GM19467 (cell line): ENCODE measurements around the gene AVPR1A.
"Not testable (repeated sequence)": the region's sequence is repeated elsewhere in the genome, so short reads cannot be mapped to it uniquely, and the experiment has no call there.

Experiments used
- ATAC-seq: cut with Tn5 transposase; IDR thresholded peaks from one replicate; pipeline ENCODE4 v1.9.1; 2021; ENCODE audit warnings: mild to moderate bottlenecking, moderate library complexity; ENCODE audit not compliant: unreplicated experiment

The AVPR1A gene

DNA sequence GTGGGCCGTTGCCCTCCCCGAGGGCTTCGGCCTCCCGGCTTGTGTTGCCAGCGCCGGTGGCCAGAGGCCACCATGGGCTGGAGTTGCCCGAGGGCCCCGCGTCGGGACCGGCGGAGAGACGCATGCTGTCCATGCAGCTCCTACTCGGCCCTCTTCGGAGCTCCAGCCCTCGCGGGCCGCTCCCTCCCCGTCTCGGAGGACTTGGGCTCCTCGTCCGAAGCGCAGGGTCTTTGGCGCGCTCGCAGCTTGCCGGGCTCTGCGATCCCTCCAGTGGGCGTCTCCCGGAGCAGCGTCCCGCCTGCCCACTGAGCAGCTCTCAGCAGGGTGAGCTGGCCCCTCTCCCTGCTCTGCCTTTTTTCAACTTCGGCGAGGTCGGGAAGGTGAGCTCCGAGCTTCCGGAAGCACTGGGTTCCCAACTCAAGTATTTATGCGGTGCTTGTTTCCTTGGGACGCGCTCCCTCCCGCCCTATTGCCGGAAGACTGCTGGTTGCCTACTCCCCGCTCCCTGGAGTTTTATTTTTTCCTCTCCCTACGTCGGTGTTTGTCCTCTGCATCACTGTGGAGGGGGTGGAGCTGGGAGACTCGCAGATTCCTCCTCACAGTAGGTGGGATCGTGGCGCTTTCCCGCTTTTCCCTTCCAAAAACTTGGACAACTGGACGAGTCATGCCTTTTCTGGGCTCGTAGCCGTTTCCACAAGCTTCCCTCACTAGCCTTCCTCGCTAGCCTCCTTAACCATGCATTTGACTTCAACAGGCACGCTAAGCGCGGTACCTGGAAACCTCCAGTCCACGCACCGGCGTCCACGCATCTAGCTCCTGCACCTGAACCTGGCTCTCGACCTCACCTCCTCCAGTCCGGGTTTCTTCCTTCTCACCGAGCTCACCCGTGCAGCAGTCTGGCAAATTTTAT is at the start of gene AVPR1A:
Gene AVPR1A (minus strand): TSS at position 489 of the 910 bp plus-strand sequence. CDS start 365 bp downstream, at position 124.
- no peak for ATAC-seq

DNA sequence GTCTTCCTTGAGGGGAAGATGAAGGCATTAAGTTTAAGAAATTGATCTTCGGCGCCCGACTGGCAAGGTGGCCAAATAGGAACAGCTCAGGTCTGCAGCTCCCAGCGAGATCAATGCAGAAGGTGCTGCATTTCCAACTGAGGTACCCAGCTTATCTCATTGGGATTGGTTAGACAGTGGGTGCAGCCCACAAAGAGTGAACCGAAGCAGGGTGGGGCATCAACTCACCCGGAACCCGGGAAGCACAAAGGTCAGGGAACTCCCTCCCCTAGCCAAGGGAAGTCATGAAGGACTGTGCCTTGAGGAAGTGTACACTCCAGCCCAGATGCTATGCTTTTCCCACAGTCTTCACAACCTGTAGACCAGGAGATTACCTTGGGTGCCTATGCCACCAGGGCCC is 45.2 kb upstream of the AVPR1A start:
- no peak for ATAC-seq

GRCh38 chr12:63179224-63179623 is 28.2 kb upstream of the AVPR1A start:
- ATAC-seq: no peak

GRCh38 chr12:63170321-63170720 is 19.3 kb upstream of the AVPR1A start:
- no peak for ATAC-seq

GRCh38 chr12:63167741-63168140 is 16.7 kb upstream of the AVPR1A start:
- not testable (repeated sequence) for ATAC-seq

- ATAC-seq: no peak
Observed at GRCh38 chr12:63164911-63165310, 13.9 kb upstream of the AVPR1A start.

DNA sequence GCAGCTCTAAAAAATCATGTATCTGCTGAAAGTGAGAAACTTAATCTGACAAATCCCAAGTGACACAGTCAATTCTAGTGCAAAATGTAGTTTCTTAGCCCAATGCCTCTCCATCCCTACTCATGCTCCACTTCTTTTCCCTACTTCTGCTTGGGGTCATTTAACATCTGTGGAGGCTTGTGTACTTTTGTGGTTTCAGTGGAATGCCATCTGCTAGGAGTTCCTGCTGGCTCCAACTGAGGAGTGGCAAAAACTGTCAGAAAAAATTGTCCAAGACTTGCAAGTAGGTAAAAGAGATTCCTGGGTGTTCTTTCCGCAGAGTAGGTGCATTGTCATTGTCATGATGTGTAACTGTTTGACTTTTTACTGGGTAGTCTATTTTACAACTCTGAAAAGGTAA is 12.5 kb upstream of the AVPR1A start:
- ATAC-seq: no peak

DNA sequence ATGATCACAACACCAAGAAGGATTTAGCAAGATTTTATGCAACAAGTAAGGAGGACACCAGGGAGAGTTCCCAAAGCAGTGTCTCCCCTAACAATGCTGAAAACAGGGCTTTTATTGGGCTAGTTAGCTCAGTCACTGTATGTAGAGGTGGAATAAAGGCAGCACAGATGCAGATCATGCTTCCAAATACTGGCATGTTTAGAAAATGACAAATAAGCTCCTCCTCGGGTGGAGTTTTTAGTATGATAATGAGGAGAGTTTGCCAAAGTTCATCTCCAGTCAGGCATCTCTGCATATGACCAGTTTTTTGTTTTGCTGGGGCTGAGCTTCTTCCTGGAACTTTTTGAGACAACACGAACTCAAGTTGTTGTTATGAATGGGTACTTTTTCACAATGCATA is 4.4 kb upstream of the AVPR1A start:
- no peak for ATAC-seq

- ATAC-seq: no peak
Observed at GRCh38 chr12:63154560-63154959, 3.6 kb upstream of the AVPR1A start.

- no peak for ATAC-seq
Observed at GRCh38 chr12:63152321-63152700, 1.3 kb upstream of the AVPR1A start.

DNA sequence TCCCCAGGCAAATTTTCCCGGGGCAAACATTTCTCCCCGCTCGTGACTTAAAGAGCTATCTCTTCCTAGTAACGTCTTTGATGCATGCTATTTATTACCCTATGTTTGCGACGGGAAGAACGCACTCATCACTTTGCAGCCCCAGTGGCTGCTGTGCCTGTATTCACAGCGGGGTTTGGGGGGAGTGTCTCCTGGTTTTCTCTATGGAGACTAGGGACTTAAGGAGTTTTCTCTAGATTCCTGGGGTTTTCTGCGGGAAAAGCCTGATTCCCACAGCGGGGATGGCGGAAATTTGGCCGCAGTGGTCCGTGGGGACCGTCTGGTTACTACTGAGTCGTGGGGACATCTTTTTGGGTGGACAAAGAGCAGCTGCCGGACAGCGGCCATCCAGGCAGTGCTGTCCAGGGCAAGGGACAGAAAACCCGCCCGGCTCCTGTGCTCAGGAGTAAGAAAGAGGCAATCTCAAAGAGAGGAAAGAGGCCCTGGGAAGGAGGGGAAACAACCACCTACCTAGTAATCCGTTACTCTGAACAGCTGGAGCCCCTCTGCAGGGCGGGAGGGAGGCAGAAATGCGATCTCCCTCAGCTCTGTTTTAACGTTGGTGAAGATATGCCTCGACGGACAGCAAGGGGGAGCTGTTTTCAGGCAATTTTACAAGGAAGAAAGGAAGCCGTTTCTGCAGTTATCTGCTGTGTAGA is 771 bp upstream of the AVPR1A start:
- ATAC-seq: peak; percentile 73

GRCh38 chr12:63149909-63150712 is 890 bp downstream of the AVPR1A start:
- no peak for ATAC-seq

DNA sequence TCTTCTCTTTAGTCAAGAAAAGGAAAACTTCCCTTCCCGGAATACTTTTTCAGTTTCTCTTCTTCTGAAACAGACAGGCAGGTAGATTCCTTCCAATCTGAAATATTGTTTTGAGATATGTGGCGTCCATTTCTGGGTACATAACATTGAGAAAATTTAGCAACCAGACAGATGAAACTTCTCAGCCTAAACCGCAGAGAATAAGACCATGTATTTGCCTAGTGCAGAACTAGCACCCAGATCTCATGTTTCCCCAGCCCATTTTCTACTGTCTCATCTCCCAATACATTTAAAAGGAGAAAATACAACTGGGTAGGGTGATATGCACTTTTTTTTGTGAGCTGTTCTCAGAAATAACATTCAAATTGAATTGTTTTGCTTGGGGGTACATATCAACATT is 6.4 kb downstream of the AVPR1A start:
- no peak for ATAC-seq

DNA sequence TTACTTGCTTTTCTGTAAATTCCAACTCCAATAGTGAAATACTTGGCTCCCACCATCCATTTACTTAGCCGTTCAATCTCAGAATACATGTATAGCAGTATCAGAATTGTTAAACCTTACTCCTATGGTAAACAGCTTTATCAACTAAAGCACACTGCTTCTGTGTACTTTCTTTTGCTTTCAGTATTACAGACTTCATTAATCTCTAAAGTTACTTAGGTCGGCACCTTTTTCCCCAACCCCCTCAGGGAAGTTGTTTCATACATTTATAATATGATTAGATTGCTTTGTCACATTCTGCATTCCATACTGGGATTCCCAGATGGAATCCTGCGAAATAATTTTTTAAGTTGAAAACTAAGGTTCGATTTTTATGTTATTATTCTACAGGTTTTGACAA is 12.5 kb downstream of the AVPR1A start:
- ATAC-seq: no peak

DNA sequence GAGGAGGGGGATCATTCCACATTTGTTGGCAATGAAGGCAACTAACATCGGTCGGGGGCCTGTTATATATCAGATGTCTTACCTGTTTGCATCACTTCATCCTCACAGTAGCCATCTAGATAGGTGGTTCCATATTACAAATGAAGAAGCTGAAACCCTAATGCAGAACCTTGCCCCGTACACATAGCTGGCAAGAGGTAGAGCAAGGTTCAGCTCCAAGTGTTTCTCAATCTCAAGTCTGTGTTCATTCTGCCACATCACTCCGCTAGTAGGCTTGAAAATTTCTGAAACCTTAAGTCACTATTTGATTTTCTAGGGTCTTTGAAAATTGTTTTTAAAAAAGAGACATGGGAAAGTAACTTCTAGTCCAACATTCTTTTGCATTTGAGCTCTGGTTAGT is 17.0 kb downstream of the AVPR1A start:
- no peak for ATAC-seq

DNA sequence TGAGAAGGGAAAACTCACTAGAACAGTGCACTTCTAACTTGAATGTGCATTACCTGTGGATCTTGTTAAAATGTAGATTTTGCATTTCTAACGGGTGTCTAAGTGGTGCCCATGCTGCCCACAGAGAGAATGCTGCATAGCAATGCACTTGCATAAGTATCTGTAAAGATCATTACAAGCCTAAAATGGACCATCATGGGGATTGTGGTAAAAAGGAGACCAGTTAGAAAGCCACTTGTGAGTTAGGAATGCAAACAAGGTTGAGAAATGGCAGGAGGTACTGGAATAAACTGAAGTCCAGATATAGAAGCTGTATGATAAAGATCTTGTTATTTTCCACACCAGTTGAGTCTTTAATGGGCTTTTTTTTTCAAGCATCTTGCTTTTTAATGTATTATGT is 18.8 kb downstream of the AVPR1A start:
- no peak for ATAC-seq

GRCh38 chr12:63129927-63130326 is 21.1 kb downstream of the AVPR1A start:
- no peak for ATAC-seq

GRCh38 chr12:63124778-63125177 is 26.2 kb downstream of the AVPR1A start:
- no peak for ATAC-seq

DNA sequence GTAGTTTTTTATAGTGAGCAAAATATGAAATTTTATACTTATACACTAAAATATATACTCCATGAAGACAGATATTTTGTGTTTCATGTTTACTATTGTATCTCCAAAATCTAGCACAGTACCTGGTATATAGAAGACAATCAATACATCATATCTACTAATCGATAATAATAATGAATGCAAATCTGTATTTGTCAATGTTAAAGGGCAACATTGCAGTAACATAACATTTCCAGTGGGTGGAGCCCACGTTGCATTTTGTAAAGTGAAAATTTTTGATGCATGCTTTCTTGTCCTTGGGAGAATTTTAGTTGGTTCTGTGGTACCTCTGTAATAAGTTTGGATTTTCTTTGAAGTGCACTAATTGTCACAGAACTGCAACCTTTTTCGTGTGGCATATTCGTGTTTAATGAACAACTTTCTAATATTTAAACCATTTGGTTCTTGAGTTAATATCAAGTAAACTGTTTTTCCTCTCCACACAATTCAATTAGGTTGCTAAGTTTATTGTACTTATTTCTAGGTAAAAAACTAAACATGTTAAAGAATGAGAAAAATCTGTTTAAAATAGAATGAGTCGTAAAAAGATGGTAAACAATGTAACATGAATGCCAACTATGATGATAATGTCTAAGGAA is 47.4 kb downstream of the AVPR1A start:
- no peak for ATAC-seq

DNA sequence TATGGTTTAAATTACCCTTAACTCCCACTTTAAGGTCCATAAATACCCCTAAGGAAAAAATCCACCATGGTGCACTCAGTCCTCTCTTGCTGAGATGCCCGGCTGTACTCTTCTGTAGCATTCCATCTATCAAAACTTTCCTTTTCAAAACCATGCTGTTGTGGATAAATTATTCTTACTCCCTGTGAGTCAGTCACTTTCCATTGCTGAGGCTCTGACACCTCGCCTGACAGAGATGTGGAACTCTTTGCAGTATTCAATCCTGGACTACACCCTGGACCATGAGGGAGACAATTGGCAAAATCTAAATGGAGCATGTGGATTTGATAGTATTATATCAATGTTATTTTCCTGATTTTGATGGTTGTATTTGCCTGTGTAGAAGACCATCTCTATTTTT is 49.1 kb downstream of the AVPR1A start:
- no peak for ATAC-seq

DNA sequence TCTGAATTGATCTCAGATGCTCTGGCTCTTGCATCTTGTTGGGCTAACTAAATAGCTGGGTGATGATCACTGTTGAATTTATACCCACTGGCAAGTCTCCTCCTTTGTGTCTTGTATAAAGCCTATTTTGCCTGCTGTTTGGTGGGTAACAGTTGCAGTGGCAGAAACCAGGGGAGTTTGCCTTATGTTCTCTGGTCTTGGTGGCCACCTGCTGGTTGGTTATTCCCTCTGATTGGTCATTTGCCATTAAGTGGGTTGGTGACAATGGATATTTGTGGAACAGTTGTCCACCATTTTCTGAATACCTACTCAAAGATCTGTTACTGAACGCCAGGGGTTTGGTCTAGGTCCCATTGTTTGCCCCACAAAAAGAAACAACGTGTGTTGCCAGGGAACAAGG is 52.1 kb downstream of the AVPR1A start:
- ATAC-seq: no peak
